GM21367 (cell line): ENCODE measurements around the gene GOLIM4.
"Not testable (repeated sequence)": the region's sequence is repeated elsewhere in the genome, so short reads cannot be mapped to it uniquely, and the experiment has no call there.

Experiments used
- ATAC-seq: cut with Tn5 transposase; IDR thresholded peaks from one replicate; pipeline ENCODE4 v1.9.1; 2021; ENCODE audit not compliant: unreplicated experiment

GOLIM4 gene

GRCh38 chr3:168048414-168049330 lies 47.1 kb downstream of the GOLIM4 start:
- ATAC-seq, result no peak

GRCh38 chr3:168047936-168048335 lies 47.8 kb downstream of the GOLIM4 start:
- ATAC-seq, result no peak

GRCh38 chr3:168047190-168047795 lies 48.4 kb downstream of the GOLIM4 start:
- peak; percentile 79 for ATAC-seq

GRCh38 chr3:168044049-168044448 lies 51.7 kb downstream of the GOLIM4 start:
- ATAC-seq, result no peak

GRCh38 chr3:168040607-168041208 lies 55.0 kb downstream of the GOLIM4 start:
- ATAC-seq, result peak; percentile 72

GRCh38 chr3:168037020-168037419 lies 58.7 kb downstream of the GOLIM4 start:
- no peak for ATAC-seq

GRCh38 chr3:168036619-168037018 lies 59.1 kb downstream of the GOLIM4 start:
- no peak for ATAC-seq

GRCh38 chr3:168034152-168034928 lies 61.4 kb downstream of the GOLIM4 start:
- no peak for ATAC-seq

- ATAC-seq, result no peak
Observed at GRCh38 chr3:168030577-168030976, 65.1 kb downstream of the GOLIM4 start.

GRCh38 chr3:168029705-168030104 lies 66.0 kb downstream of the GOLIM4 start:
- ATAC-seq, result no peak

- ATAC-seq, result no peak
Observed at GRCh38 chr3:168028086-168028485, 67.6 kb downstream of the GOLIM4 start.

- no peak for ATAC-seq
Observed at GRCh38 chr3:168026764-168027163, 69.0 kb downstream of the GOLIM4 start.

- ATAC-seq, result no peak
Observed at GRCh38 chr3:168025076-168025475, 70.6 kb downstream of the GOLIM4 start.

GRCh38 chr3:168024537-168024941 lies 71.2 kb downstream of the GOLIM4 start:
- peak; percentile 59 for ATAC-seq

- ATAC-seq, result no peak
Observed at GRCh38 chr3:168021737-168022450, 73.8 kb downstream of the GOLIM4 start.

- ATAC-seq, result not testable (repeated sequence)
Observed at GRCh38 chr3:168011280-168011679, 84.4 kb downstream of the GOLIM4 start.

GRCh38 chr3:168006584-168006983 lies 89.1 kb downstream of the GOLIM4 start:
- no peak for ATAC-seq

- ATAC-seq, result no peak
Observed at GRCh38 chr3:168003911-168004310, 91.8 kb downstream of the GOLIM4 start.

- ATAC-seq, result no peak
Observed at GRCh38 chr3:168002786-168003368, 92.8 kb downstream of the GOLIM4 start.

- ATAC-seq, result no peak
Observed at GRCh38 chr3:168001244-168001643, 94.5 kb downstream of the GOLIM4 start.
